Liver (tissue), 9 donors: ENCODE results near the gene FAM170B. TPM values are rescaled to one million over a fixed set of nuclear protein-coding genes. Genes with fewer than 3 reads are reported as not detected.

Experiments used
- DNase-seq: peaks from one replicate; pipeline ENCODE4 v3.0.0-alpha.2; 2017; ENCODE audit warnings: low spot score
- H3K27ac ChIP-seq, 2 donors: one replicate each; pipeline ENCODE4 v1.7.0; 2013; ENCODE audit warnings: inconsistent platforms in 2 of 2, low read length in 2 of 2, control low read depth in 1 of 2, low read depth in 1 of 2, mild to moderate bottlenecking in 1 of 2
- H3K27me3 ChIP-seq, 4 donors: one replicate each; pipeline versions ENCODE4 v1.6.1 to v1.7.0; 2013; ENCODE audit warnings: low read length in 3 of 4, inconsistent platforms in 1 of 4, mild to moderate bottlenecking in 1 of 4, moderate library complexity in 1 of 4; ENCODE audit not compliant: control insufficient read depth in 4 of 4, insufficient read depth in 4 of 4
- H3K36me3 ChIP-seq, 4 donors: one replicate each; pipeline versions ENCODE4 v1.6.1 to v1.7.0; 2013; ENCODE audit warnings: low read length in 3 of 4, mild to moderate bottlenecking in 3 of 4, low read depth in 1 of 4, moderate library complexity in 1 of 4; ENCODE audit not compliant: control insufficient read depth in 4 of 4, insufficient read depth in 3 of 4
- H3K4me1 ChIP-seq, 4 donors: one replicate each; pipeline versions ENCODE4 v1.6.1 to v1.7.0; 2013; ENCODE audit warnings: low read length in 3 of 4, mild to moderate bottlenecking in 3 of 4, moderate library complexity in 1 of 4; ENCODE audit not compliant: control insufficient read depth in 4 of 4, insufficient read depth in 4 of 4
- H3K4me3 ChIP-seq, 3 donors: one replicate each; pipeline versions ENCODE4 v1.6.1 to v1.7.0; 2013; ENCODE audit warnings: low read length in 3 of 3, control low read depth in 1 of 3, low read depth in 1 of 3, mild to moderate bottlenecking in 1 of 3
- H3K9ac ChIP-seq, 2 donors: one replicate each; pipeline ENCODE4 v1.7.0; 2013; ENCODE audit warnings: low read length in 2 of 2, mild to moderate bottlenecking in 2 of 2, moderate library complexity in 2 of 2, control low read depth in 1 of 2, low read depth in 1 of 2
- H3K9me3 ChIP-seq, 4 donors: one replicate each; pipeline versions ENCODE4 v1.6.1 to v1.7.0; 2013; ENCODE audit warnings: low read length in 3 of 4; ENCODE audit not compliant: control insufficient read depth in 4 of 4
- EGR1 ChIP-seq, 2 donors: IDR thresholded peaks; 2 replicates each; pipeline ENCODE4 v1.6.1; 2016 to 2018; ENCODE audit warnings: antibody characterized with exemption in 2 of 2, low read depth in 2 of 2
- FOXA1 ChIP-seq: IDR thresholded peaks from 2 replicates; pipeline ENCODE4 v1.6.1; 2016; ENCODE audit warnings: antibody characterized with exemption
- FOXA2 ChIP-seq: IDR thresholded peaks from 2 replicates; pipeline ENCODE4 v1.6.1; 2016; ENCODE audit warnings: antibody characterized with exemption
- GABPA ChIP-seq, 2 donors: IDR thresholded peaks in 1 of 2; conservative IDR thresholded peaks in 1 of 2; 2 replicates each; pipeline ENCODE4 v1.6.1; 2016; ENCODE audit warnings: antibody characterized with exemption in 2 of 2, mild to moderate bottlenecking in 1 of 2, moderate library complexity in 1 of 2
- HNF4A ChIP-seq, 2 donors: conservative IDR thresholded peaks; 2 replicates each; pipeline ENCODE4 v1.6.1; 2016; ENCODE audit warnings: antibody characterized with exemption in 2 of 2, mild to moderate bottlenecking in 2 of 2
- HNF4G ChIP-seq: IDR thresholded peaks from 2 replicates; pipeline ENCODE4 v1.6.1; 2016; ENCODE audit warnings: antibody characterized with exemption
- JUND ChIP-seq, 2 donors: IDR thresholded peaks; 2 replicates each; pipeline ENCODE4 v1.6.1; 2016; ENCODE audit warnings: antibody characterized with exemption in 2 of 2
- NR2F2 ChIP-seq: IDR thresholded peaks from 2 replicates; pipeline ENCODE4 v1.6.1; 2016; ENCODE audit warnings: antibody characterized with exemption
- RAD21 ChIP-seq, 2 donors: IDR thresholded peaks; 2 replicates each; pipeline ENCODE4 v1.6.1; 2016; ENCODE audit warnings: antibody characterized with exemption in 2 of 2, mild to moderate bottlenecking in 2 of 2
- RXRA ChIP-seq, 2 donors: IDR thresholded peaks; 2 replicates each; pipeline ENCODE4 v1.6.1; 2017 to 2018; ENCODE audit warnings: antibody characterized with exemption in 2 of 2, mild to moderate bottlenecking in 1 of 2
- SP1 ChIP-seq: IDR thresholded peaks from 2 replicates; pipeline ENCODE4 v1.6.1; 2018; ENCODE audit warnings: antibody characterized with exemption, mild to moderate bottlenecking
- TAF1 ChIP-seq: conservative IDR thresholded peaks from 2 replicates; pipeline ENCODE4 v1.6.1; 2016; ENCODE audit warnings: antibody characterized with exemption, mild to moderate bottlenecking
- YY1 ChIP-seq: IDR thresholded peaks from 2 replicates; pipeline ENCODE4 v1.6.1; 2016; ENCODE audit warnings: antibody characterized with exemption, mild to moderate bottlenecking
- WGBS: extraction: QIAGEN DNeasy Blood & Tissue Kit; methylation state at CpG from one replicate; pipeline ENCODE4 v1.1.7; 2013; 5-methylcytosine and 5-hydroxymethylcytosine counted together
- polyA plus RNA-seq, 2 donors: library from polyadenylated mRNA; stranded (reverse) in 1 of 2; unstranded in 1 of 2; fragments of 200-250 nt in 1 of 2; fragments of >200 nt in 1 of 2; fragmentation: Nextera tagmentation in 1 of 2; extraction: Ambion mirVana in 1 of 2; gene quantifications; one replicate each; pipeline versions ENCODE4 v1.2.1 to v1.2.3, GENCODE V29; 2013 to 2015
- total RNA-seq, 2 donors: library from RNA; depleted of rRNA; stranded (reverse); fragments of >200 nt; gene quantifications; one replicate each; pipeline ENCODE4 v1.2.3, GENCODE V29; 2014
- TF ChIP-seq, protein P1 (sequence below): IDR thresholded peaks from 2 replicates; pipeline ENCODE4 v1.6.1; 2016; ENCODE audit warnings: antibody characterized with exemption
- TF ChIP-seq, protein P2 (sequence below): IDR thresholded peaks from 2 replicates; pipeline ENCODE4 v1.6.1; 2016; ENCODE audit warnings: antibody characterized with exemption, mild to moderate bottlenecking
- TF ChIP-seq, protein P3 (sequence below): fragments of 150-350 bp; IDR thresholded peaks from 2 replicates; pipeline ENCODE4 v1.5.1; 2017; ENCODE audit warnings: improper control_type of control experiment, low read depth, low read length; ENCODE audit not compliant: missing input control
- TF ChIP-seq, protein P4 (sequence below): IDR thresholded peaks from 2 replicates; pipeline ENCODE4 v1.6.1; 2016; ENCODE audit warnings: antibody characterized with exemption
- TF ChIP-seq, protein P5 (sequence below): IDR thresholded peaks from 2 replicates; pipeline ENCODE4 v1.6.1; 2016; ENCODE audit warnings: antibody characterized with exemption
- donor health status: healthy.
- donor health status: healthy.
- donor health status: healthy.
- donor health status: healthy.
- donor health status: healthy.

FAM170B gene
- total and polyA plus RNA-seq, 4 donors = not detected

DNA sequence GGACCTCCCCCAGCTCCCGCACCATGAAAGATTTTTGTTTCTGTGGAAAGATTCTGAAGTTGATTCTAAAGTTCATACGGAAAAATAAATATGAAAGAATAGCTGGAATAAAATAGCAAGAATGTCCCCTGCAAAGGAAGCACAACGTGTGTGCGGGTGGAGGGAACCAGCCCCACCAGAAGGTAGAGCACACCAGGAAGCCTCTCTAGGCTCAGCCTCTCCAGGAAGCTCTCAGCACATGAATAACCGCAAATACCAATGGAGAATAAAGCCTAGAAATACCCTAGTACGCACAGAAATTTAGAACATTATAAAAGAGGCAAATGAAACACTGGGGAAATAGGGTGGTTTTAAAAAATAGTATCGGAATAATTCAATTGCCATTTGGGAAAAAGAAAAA lies 24.6 kb upstream of the FAM170B start (continued):
- TF ChIP-seq GABPA (IDR thresholded peaks at IDR 0.05 in 1 of 2, conservative IDR thresholded peaks at IDR 0.05 in 1 of 2) (no peak), SP1 (no peak)
- TF ChIP-seq, protein P1, sequence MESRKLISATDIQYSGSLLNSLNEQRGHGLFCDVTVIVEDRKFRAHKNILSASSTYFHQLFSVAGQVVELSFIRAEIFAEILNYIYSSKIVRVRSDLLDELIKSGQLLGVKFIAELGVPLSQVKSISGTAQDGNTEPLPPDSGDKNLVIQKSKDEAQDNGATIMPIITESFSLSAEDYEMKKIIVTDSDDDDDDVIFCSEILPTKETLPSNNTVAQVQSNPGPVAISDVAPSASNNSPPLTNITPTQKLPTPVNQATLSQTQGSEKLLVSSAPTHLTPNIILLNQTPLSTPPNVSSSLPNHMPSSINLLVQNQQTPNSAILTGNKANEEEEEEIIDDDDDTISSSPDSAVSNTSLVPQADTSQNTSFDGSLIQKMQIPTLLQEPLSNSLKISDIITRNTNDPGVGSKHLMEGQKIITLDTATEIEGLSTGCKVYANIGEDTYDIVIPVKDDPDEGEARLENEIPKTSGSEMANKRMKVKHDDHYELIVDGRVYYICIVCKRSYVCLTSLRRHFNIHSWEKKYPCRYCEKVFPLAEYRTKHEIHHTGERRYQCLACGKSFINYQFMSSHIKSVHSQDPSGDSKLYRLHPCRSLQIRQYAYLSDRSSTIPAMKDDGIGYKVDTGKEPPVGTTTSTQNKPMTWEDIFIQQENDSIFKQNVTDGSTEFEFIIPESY = no peak

DNA sequence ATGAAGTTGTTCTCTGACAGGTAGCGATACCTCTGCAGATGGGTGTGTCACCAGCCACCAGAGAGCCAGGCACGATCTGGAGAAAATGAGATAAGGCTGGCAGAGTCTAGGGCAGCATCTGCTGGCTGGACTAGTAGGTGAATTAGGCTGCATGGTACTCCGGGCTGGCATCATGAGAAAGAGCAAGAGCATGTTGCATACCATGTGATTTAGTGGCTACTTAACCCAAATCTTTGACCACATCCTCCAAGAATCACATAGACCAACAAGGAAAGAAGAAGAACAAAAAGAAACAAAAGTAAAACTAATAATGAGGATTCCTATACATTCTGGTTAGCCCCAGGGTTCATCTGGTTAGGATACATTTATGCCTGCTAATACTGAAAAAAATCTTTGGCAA lies 23.4 kb upstream of the FAM170B start:
- H3K9me3 ChIP-seq = no peaks in the 10 kb centered on the region
- no peak for DNase-seq
- WGBS = 87% methylated on average over 3 of the region's 3 CpGs
- no peak overlapping the region for H3K4me3 ChIP-seq
- TF ChIP-seq SP1 (no peak), HNF4A (conservative IDR thresholded peaks at IDR 0.05) (no peak), GABPA (IDR thresholded peaks at IDR 0.05 in 1 of 2, conservative IDR thresholded peaks at IDR 0.05 in 1 of 2) (no peak), FOXA1 (no peak), YY1 (no peak), JUND (IDR thresholded peaks at IDR 0.05) (no peak), RXRA (IDR thresholded peaks at IDR 0.05) (no peak), FOXA2 (no peak), EGR1 (IDR thresholded peaks at IDR 0.05; ENCODE audit: low read depth in 2 of 2) (no peak), RAD21 (IDR thresholded peaks at IDR 0.05) (no peak), HNF4G (no peak), TAF1 (no peak), NR2F2 (no peak)
- TF ChIP-seq, protein P2, sequence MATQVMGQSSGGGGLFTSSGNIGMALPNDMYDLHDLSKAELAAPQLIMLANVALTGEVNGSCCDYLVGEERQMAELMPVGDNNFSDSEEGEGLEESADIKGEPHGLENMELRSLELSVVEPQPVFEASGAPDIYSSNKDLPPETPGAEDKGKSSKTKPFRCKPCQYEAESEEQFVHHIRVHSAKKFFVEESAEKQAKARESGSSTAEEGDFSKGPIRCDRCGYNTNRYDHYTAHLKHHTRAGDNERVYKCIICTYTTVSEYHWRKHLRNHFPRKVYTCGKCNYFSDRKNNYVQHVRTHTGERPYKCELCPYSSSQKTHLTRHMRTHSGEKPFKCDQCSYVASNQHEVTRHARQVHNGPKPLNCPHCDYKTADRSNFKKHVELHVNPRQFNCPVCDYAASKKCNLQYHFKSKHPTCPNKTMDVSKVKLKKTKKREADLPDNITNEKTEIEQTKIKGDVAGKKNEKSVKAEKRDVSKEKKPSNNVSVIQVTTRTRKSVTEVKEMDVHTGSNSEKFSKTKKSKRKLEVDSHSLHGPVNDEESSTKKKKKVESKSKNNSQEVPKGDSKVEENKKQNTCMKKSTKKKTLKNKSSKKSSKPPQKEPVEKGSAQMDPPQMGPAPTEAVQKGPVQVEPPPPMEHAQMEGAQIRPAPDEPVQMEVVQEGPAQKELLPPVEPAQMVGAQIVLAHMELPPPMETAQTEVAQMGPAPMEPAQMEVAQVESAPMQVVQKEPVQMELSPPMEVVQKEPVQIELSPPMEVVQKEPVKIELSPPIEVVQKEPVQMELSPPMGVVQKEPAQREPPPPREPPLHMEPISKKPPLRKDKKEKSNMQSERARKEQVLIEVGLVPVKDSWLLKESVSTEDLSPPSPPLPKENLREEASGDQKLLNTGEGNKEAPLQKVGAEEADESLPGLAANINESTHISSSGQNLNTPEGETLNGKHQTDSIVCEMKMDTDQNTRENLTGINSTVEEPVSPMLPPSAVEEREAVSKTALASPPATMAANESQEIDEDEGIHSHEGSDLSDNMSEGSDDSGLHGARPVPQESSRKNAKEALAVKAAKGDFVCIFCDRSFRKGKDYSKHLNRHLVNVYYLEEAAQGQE = no peak
- TF ChIP-seq, protein P3, sequence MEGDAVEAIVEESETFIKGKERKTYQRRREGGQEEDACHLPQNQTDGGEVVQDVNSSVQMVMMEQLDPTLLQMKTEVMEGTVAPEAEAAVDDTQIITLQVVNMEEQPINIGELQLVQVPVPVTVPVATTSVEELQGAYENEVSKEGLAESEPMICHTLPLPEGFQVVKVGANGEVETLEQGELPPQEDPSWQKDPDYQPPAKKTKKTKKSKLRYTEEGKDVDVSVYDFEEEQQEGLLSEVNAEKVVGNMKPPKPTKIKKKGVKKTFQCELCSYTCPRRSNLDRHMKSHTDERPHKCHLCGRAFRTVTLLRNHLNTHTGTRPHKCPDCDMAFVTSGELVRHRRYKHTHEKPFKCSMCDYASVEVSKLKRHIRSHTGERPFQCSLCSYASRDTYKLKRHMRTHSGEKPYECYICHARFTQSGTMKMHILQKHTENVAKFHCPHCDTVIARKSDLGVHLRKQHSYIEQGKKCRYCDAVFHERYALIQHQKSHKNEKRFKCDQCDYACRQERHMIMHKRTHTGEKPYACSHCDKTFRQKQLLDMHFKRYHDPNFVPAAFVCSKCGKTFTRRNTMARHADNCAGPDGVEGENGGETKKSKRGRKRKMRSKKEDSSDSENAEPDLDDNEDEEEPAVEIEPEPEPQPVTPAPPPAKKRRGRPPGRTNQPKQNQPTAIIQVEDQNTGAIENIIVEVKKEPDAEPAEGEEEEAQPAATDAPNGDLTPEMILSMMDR = no peak
- TF ChIP-seq, protein P1 = no peak
- TF ChIP-seq, protein P4, sequence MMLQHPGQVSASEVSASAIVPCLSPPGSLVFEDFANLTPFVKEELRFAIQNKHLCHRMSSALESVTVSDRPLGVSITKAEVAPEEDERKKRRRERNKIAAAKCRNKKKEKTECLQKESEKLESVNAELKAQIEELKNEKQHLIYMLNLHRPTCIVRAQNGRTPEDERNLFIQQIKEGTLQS = no peak
- TF ChIP-seq, protein P5, sequence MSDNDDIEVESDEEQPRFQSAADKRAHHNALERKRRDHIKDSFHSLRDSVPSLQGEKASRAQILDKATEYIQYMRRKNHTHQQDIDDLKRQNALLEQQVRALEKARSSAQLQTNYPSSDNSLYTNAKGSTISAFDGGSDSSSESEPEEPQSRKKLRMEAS = no peak
- H3K4me1 ChIP-seq = no peaks in the 10 kb centered on the region
- no peak overlapping the region for H3K27ac ChIP-seq
- no peaks in the 10 kb centered on the region for H3K27me3 ChIP-seq
- H3K36me3 ChIP-seq = no peaks in the 10 kb centered on the region
- no peak overlapping the region for H3K9ac ChIP-seq
